K562 (cell line): ENCODE results near the gene OTUB2. TPM values are rescaled to one million over a fixed set of nuclear protein-coding genes. Genes with fewer than 3 reads are reported as not detected.

Experiments used
- ATAC-seq: fragments of 200-7000 bp; cut with Tn5 transposase; 3 replicates; pipeline ENCODE4 v1.9.1; 2020; ENCODE audit warnings: moderate library complexity
- BruUV-seq: library from RNA; stranded (reverse); fragments of 400-500 nt; replicated peaks from 2 replicates; lab custom pipeline; 2021; lab: Mats Ljungman, UMichigan
- CTCF ChIA-PET: fragments of 300-600 bp; formaldehyde crosslinking; extraction: SDS; loops from one replicate; lab custom pipeline; 2021; ENCODE audit warnings: low intra/inter-chr PET ratio; lab: Yijun Ruan, JAX
- POLR2A ChIA-PET: fragments of 300-600, 350-650 bp; sonication (Branson Sonifier 250); formaldehyde crosslinking; extraction: SDS; loops from one replicate; lab custom pipeline; 2021; ENCODE audit warnings: antibody characterized with exemption, inconsistent platforms; lab: Yijun Ruan, JAX
- DNase-seq, 4 experiments: peaks; one replicate each; pipeline versions ENCODE4 v3.0.0 to v3.0.0-alpha.2; 2011 to 2018; ENCODE audit warnings: low spot score in 3 of 4, mixed read lengths in 3 of 4; ENCODE audit errors: extremely low read depth in 1 of 4
- FAIRE-seq: peaks from 2 replicates; lab custom pipeline; 2011; peaks lifted over from hg19 to GRCh38; lab: Jason Lieb, UNC
- H2AFZ ChIP-seq: 2 replicates; pipeline ENCODE4 v1.6.0; 2011; ENCODE audit warnings: low read depth, low read length, control low read depth, inconsistent platforms
- H3K27ac ChIP-seq: fragments of 200-600 bp; 3 replicates; pipeline ENCODE4 v1.8.0; 2011; ENCODE audit warnings: low read depth, mild to moderate bottlenecking, control low read depth, inconsistent platforms, low read length, moderate library complexity, mixed read lengths; ENCODE audit errors: extremely low read depth
- H3K27me3 ChIP-seq, 2 experiments: fragments of 300-600 bp in 1 of 2; 2 replicates in 1 of 2; 3 replicates in 1 of 2; pipeline versions ENCODE4 v1.6.0 to v1.8.0; 2011; ENCODE audit warnings: inconsistent platforms in 2 of 2, low read length in 2 of 2, mild to moderate bottlenecking in 1 of 2, mixed read lengths in 1 of 2, moderate library complexity in 1 of 2; ENCODE audit not compliant: control insufficient read depth in 2 of 2, insufficient read depth in 2 of 2
- H3K36me3 ChIP-seq: fragments of 300-600 bp; 3 replicates; pipeline ENCODE4 v1.8.0; 2011; ENCODE audit warnings: mild to moderate bottlenecking, low read length, inconsistent platforms; ENCODE audit not compliant: control insufficient read depth, insufficient read depth
- H3K4me1 ChIP-seq, 2 experiments: fragments of 200-600 bp in 1 of 2; replicated peaks in 1 of 2; 2 replicates in 1 of 2; 3 replicates in 1 of 2; pipeline versions ENCODE4 v1.5.1 to v1.8.0; 2011; ENCODE audit warnings: inconsistent platforms in 2 of 2, low read length in 2 of 2, mild to moderate bottlenecking in 1 of 2, mixed read lengths in 1 of 2, moderate library complexity in 1 of 2; ENCODE audit not compliant: control insufficient read depth in 2 of 2, insufficient read depth in 2 of 2
- H3K4me2 ChIP-seq: 2 replicates; pipeline ENCODE4 v1.6.1; 2011; ENCODE audit warnings: low read length, control low read depth, inconsistent platforms, mixed read lengths; ENCODE audit not compliant: insufficient read depth
- H3K4me3 ChIP-seq: fragments of 200-600 bp; sonication (generic), shearing (Covaris generic); 2 replicates; pipeline ENCODE4 v1.5.1; 2016; ENCODE audit warnings: control low read depth, inconsistent platforms
- H3K79me2 ChIP-seq: fragments of 200-600 bp; 3 replicates; pipeline ENCODE4 v1.8.0; 2011; ENCODE audit warnings: low read length, inconsistent platforms; ENCODE audit not compliant: control insufficient read depth, insufficient read depth
- H3K9ac ChIP-seq, 2 experiments: 2 replicates each; pipeline versions ENCODE4 v1.6.0 to v1.6.1; 2011; ENCODE audit warnings: low read depth in 2 of 2, low read length in 2 of 2, control low read depth in 1 of 2, inconsistent platforms in 1 of 2, mild to moderate bottlenecking in 1 of 2, mixed read lengths in 1 of 2; ENCODE audit not compliant: insufficient read depth in 1 of 2
- H3K9me1 ChIP-seq: one replicate; pipeline ENCODE4 v1.6.0; 2011; ENCODE audit warnings: inconsistent platforms, mild to moderate bottlenecking, low read length, moderate library complexity; ENCODE audit not compliant: control insufficient read depth, insufficient read depth
- H3K9me3 ChIP-seq: replicated peaks from 2 replicates; pipeline ENCODE4 v1.5.1; 2011; ENCODE audit warnings: low read depth, low read length, inconsistent platforms; ENCODE audit not compliant: control insufficient read depth, insufficient read depth
- H4K20me1 ChIP-seq: replicated peaks from 2 replicates; pipeline ENCODE4 v1.6.1; 2011; ENCODE audit warnings: low read length, inconsistent platforms, mixed read lengths; ENCODE audit not compliant: control insufficient read depth, insufficient read depth
- CAMTA2 ChIP-seq: fragments of 250-450 bp; sonication (Bioruptor Pico); conservative IDR thresholded peaks from 2 replicates; pipeline ENCODE4 v1.5.1; 2022
- DMBX1 ChIP-seq: fragments of 250-450 bp; sonication (Bioruptor Pico); IDR thresholded peaks from 2 replicates; pipeline ENCODE4 v1.8.0; 2022; ENCODE audit warnings: inconsistent platforms, mild to moderate bottlenecking, moderate library complexity, borderline replicate concordance
- FOS ChIP-seq: IDR thresholded peaks from 3 replicates; pipeline ENCODE4 v1.6.1; 2011; ENCODE audit not compliant: insufficient read length; ENCODE audit errors: extremely low read depth
- NR2C1 ChIP-seq, 2 experiments: fragments of 450-650 bp; IDR thresholded peaks; 2 replicates each; pipeline ENCODE4 v1.6.1; 2017; ENCODE audit warnings: mild to moderate bottlenecking in 2 of 2, antibody characterized with exemption in 1 of 2, inconsistent platforms in 1 of 2, missing compliant biosample characterization in 1 of 2, missing genetic modification characterization in 1 of 2
- PHB ChIP-seq: fragments of 250-450 bp; sonication (Bioruptor Pico); IDR thresholded peaks from 2 replicates; pipeline ENCODE4 v1.5.0; 2021
- PTTG1 ChIP-seq: fragments of 450-650 bp; IDR thresholded peaks from 2 replicates; pipeline ENCODE4 v1.6.1; 2016; ENCODE audit warnings: low read depth, mild to moderate bottlenecking, missing genetic modification characterization, missing compliant biosample characterization
- RBM15 ChIP-seq: fragments of 200-400 bp; formaldehyde crosslinking; IDR thresholded peaks from 2 replicates; pipeline ENCODE4 v1.6.1; 2018; ENCODE audit warnings: mild to moderate bottlenecking, low read length, moderate library complexity; ENCODE audit not compliant: insufficient read depth
- ZNF518B ChIP-seq: fragments of 250-450 bp; sonication (Bioruptor Pico); IDR thresholded peaks from 2 replicates; pipeline ENCODE4 v1.5.0; 2021; ENCODE audit warnings: mild to moderate bottlenecking, moderate library complexity
- WGBS: fragments of 100-300 bp; shearing (Covaris generic); methylation state at CpG from one replicate; pipeline ENCODE4 v1.1.6; 2016; ENCODE audit warnings: low coverage, mixed read lengths; ENCODE audit not compliant: insufficient coverage; ENCODE audit errors: missing lambda C conversion rate; 5-methylcytosine and 5-hydroxymethylcytosine counted together
- in situ Hi-C: fragments of 300-500 bp; cut with MboI; formaldehyde crosslinking; loops from 4 replicates; pipeline ENCODE4 v1.15.0; 2018; ENCODE audit warnings: inconsistent platforms, mixed read lengths
- intact Hi-C: fragments of 100-400 bp; cut with micrococcal nuclease; formaldehyde crosslinking; loops from 2 replicates; pipeline ENCODE4 v1.14.2; 2022
- polyA plus RNA-seq, 8 experiments: library from polyadenylated mRNA; depleted of rRNA in 4 of 8; stranded (reverse) in 5 of 8; unstranded in 3 of 8; fragments of >200 nt; fragmentation: Nextera tagmentation in 2 of 8; fragmentation: Illumina TruSeq in 1 of 8; extraction: Ambion mirVana in 2 of 8; extraction: Trizol in 1 of 8; gene quantifications; 2 replicates each; pipeline versions ENCODE4 v1.2.1 to v1.2.3, GENCODE V29; 2011 to 2014; ENCODE audit warnings: inconsistent platforms in 1 of 8, missing spikeins in 1 of 8
- total RNA-seq, 7 experiments: library from RNA; depleted of rRNA in 6 of 7; stranded (reverse); fragments of >200 nt in 6 of 7; fragmentation: Illumina TruSeq in 2 of 7; extraction: Trizol in 2 of 7; gene quantifications; 2 replicates each; pipeline versions ENCODE4 v1.2.1 to v1.2.3, GENCODE V29; 2011 to 2021; ENCODE audit warnings: low replicate concordance in 1 of 7
- TF ChIP-seq, protein P1 (sequence below), 2 experiments: fragments of 200-800 bp in 1 of 2; sonication (Bioruptor generic) in 1 of 2; sonication (generic) in 1 of 2; formaldehyde crosslinking in 1 of 2; IDR thresholded peaks in 1 of 2; conservative IDR thresholded peaks in 1 of 2; 2 replicates each; pipeline versions ENCODE4 v1.5.0 to v1.6.1; 2016 to 2020; ENCODE audit warnings: missing compliant biosample characterization in 1 of 2, missing genetic modification characterization in 1 of 2, missing genetic modification reagents in 1 of 2
- TF ChIP-seq, protein P2 (sequence below): fragments of 450-650 bp; conservative IDR thresholded peaks from 2 replicates; pipeline ENCODE4 v1.6.1; 2016; ENCODE audit warnings: missing genetic modification characterization, low read depth, mild to moderate bottlenecking, missing compliant biosample characterization, moderate library complexity
- TF ChIP-seq, protein P3 (sequence below): fragments of 450-650 bp; IDR thresholded peaks from 2 replicates; pipeline ENCODE4 v1.6.1; 2017; ENCODE audit warnings: antibody characterized with exemption, mild to moderate bottlenecking

Gene OTUB2
- total and polyA plus RNA-seq, 9 of the 15 experiments (the other 6 are each of a cell fraction or from before 2014, with no cell fraction given) = 0.01 to 0.31 (median 0.11) TPM

DNA sequence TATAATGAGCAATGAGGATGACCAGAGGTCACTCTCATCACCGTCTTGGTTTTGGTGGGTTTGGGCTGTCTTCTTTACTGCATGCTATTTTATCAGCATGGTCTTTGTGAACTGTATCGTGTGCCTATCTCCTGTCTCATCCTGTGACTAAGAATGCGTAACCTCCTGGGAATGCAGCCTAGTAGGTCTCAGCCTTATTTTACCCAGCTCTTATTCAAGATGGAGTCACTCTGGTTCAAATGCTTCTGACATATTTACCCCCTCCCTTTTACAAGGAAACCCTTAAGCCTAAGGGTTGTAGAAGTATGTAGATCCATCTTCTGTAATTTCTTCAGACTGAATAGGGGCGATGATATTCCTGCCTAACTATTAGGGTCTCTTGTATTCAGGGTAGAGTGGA is 63.3 kb downstream of the OTUB2 start:
- intact Hi-C loops = no loop called here
- no peak overlapping the region for H3K27ac ChIP-seq
- ATAC-seq = no peak
- 55% methylated on average over 4 of the region's 4 CpGs for WGBS
- no peaks in the 10 kb centered on the region for H4K20me1 ChIP-seq
- H3K9ac ChIP-seq = no peak overlapping the region
- peaks cover 0 to 3% of the 10 kb centered on the region in 2 experiments; a peak in 2 of 5 replicates for H3K4me1 ChIP-seq
- no peak for DNase-seq
- peaks cover 7% of the 10 kb centered on the region; the same call in 2 of the 3 replicates for H3K79me2 ChIP-seq
- ChIA-PET POLR2A (interaction anchor here (1.0 kb wide), 1 partner anchor 11 kb away, joined by 3 read pairs; no protein-coding TSS in a partner anchor), CTCF (no interaction called here)
- no peak for FAIRE-seq
- H3K9me3 ChIP-seq = no peaks in the 10 kb centered on the region; the same call in 1 of the 2 replicates
- no peak overlapping the region for H3K4me2 ChIP-seq
- no peaks in the 10 kb centered on the region for H3K36me3 ChIP-seq
- in situ Hi-C loops = no loop called here
- H3K4me3 ChIP-seq = no peak overlapping the region
- H3K27me3 ChIP-seq = no peaks in the 10 kb centered on the region
- no TSS peak for BruUV-seq
- no peaks in the 10 kb centered on the region for H3K9me1 ChIP-seq
- H2AFZ ChIP-seq = no peak overlapping the region
- TF ChIP-seq CAMTA2 (CRISPR knock-in tag) (no peak), NR2C1 (IDR thresholded peaks at IDR 0.05) (no peak), NR2C1 (tag; IDR thresholded peaks at IDR 0.05) (peak; percentile 69), PHB (CRISPR knock-in tag) (no peak), DMBX1 (CRISPR knock-in tag) (peak; percentile 94), RBM15 (no peak), ZNF518B (CRISPR knock-in tag) (no peak), FOS (no peak), PTTG1 (tag) (peak; percentile 79; the same call in 1 of the 2 replicates)
- TF ChIP-seq, protein P1, sequence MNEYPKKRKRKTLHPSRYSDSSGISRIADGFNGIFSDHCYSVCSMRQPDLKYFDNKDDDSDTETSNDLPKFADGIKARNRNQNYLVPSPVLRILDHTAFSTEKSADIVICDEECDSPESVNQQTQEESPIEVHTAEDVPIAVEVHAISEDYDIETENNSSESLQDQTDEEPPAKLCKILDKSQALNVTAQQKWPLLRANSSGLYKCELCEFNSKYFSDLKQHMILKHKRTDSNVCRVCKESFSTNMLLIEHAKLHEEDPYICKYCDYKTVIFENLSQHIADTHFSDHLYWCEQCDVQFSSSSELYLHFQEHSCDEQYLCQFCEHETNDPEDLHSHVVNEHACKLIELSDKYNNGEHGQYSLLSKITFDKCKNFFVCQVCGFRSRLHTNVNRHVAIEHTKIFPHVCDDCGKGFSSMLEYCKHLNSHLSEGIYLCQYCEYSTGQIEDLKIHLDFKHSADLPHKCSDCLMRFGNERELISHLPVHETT (CRISPR knock-in tag; conservative IDR thresholded peaks at IDR 0.05 in 1 of 2, IDR thresholded peaks at IDR 0.05 in 1 of 2) = peak in 1 of 2 experiments; percentile 52; a peak in 1 of 4 replicates
- TF ChIP-seq, protein P2, sequence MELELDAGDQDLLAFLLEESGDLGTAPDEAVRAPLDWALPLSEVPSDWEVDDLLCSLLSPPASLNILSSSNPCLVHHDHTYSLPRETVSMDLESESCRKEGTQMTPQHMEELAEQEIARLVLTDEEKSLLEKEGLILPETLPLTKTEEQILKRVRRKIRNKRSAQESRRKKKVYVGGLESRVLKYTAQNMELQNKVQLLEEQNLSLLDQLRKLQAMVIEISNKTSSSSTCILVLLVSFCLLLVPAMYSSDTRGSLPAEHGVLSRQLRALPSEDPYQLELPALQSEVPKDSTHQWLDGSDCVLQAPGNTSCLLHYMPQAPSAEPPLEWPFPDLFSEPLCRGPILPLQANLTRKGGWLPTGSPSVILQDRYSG (tag) = peak; percentile 61; the same call in 1 of the 2 replicates
- TF ChIP-seq, protein P3, sequence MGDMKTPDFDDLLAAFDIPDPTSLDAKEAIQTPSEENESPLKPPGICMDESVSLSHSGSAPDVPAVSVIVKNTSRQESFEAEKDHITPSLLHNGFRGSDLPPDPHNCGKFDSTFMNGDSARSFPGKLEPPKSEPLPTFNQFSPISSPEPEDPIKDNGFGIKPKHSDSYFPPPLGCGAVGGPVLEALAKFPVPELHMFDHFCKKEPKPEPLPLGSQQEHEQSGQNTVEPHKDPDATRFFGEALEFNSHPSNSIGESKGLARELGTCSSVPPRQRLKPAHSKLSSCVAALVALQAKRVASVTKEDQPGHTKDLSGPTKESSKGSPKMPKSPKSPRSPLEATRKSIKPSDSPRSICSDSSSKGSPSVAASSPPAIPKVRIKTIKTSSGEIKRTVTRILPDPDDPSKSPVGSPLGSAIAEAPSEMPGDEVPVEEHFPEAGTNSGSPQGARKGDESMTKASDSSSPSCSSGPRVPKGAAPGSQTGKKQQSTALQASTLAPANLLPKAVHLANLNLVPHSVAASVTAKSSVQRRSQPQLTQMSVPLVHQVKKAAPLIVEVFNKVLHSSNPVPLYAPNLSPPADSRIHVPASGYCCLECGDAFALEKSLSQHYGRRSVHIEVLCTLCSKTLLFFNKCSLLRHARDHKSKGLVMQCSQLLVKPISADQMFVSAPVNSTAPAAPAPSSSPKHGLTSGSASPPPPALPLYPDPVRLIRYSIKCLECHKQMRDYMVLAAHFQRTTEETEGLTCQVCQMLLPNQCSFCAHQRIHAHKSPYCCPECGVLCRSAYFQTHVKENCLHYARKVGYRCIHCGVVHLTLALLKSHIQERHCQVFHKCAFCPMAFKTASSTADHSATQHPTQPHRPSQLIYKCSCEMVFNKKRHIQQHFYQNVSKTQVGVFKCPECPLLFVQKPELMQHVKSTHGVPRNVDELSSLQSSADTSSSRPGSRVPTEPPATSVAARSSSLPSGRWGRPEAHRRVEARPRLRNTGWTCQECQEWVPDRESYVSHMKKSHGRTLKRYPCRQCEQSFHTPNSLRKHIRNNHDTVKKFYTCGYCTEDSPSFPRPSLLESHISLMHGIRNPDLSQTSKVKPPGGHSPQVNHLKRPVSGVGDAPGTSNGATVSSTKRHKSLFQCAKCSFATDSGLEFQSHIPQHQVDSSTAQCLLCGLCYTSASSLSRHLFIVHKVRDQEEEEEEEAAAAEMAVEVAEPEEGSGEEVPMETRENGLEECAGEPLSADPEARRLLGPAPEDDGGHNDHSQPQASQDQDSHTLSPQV = peak; percentile 90
